BLaER1 (cell line): ENCODE results near the gene ST7.
"Not testable (repeated sequence)": the region's sequence is repeated elsewhere in the genome, so short reads cannot be mapped to it uniquely, and the experiment has no call there.

ENCODE experiments used
- H3K27ac ChIP-seq: shearing (Covaris generic); formaldehyde crosslinking; 2 replicates; pipeline ENCODE4 v1.8.1; 2022
- H3K27me3 ChIP-seq: shearing (Covaris generic); formaldehyde crosslinking; 2 replicates; pipeline ENCODE4 v1.8.1; 2022
- H3K36me3 ChIP-seq: shearing (Covaris generic); formaldehyde crosslinking; 2 replicates; pipeline ENCODE4 v1.8.1; 2022
- H3K4me1 ChIP-seq: shearing (Covaris generic); formaldehyde crosslinking; 2 replicates; pipeline ENCODE4 v1.8.1; 2022
- H3K4me2 ChIP-seq: shearing (Covaris generic); formaldehyde crosslinking; 2 replicates; pipeline ENCODE4 v1.8.1; 2022
- H3K4me3 ChIP-seq: shearing (Covaris generic); formaldehyde crosslinking; 2 replicates; pipeline ENCODE4 v1.8.1; 2022
- H3K9ac ChIP-seq: shearing (Covaris generic); formaldehyde crosslinking; 2 replicates; pipeline ENCODE4 v1.8.1; 2022
- H3K9me3 ChIP-seq: shearing (Covaris generic); formaldehyde crosslinking; 2 replicates; pipeline ENCODE4 v1.8.1; 2022
- H4K20me1 ChIP-seq: shearing (Covaris generic); formaldehyde crosslinking; 2 replicates; pipeline ENCODE4 v1.8.1; 2022
- Cebpa-rat ChIP-seq: shearing (Covaris generic); IDR thresholded peaks from 2 replicates; pipeline ENCODE4 v1.8.1; 2022

ST7 gene

DNA sequence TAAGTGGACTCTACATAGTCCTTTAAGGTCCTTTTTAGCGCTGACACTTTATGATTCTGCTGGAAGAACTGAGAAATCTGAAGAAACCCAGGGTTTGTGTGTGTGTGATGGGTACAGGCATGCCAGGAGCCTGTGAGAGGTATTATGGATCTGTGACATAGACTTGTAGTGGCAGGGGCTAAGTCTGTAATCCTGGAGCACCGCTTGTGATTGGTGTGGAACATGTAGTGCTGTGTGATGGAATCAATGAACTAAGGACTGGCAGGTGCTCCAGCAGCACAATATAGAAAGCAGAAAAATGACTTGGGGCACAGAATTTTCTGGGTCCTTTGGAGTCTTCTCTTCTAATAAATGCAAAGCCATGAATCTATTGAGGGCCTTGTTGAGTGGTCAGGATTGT is 163.9 kb downstream of the ST7 start:
- TF ChIP-seq Cebpa-rat = no peak
- Histone ChIP-seq H3K9ac (no peak overlapping the region), H3K36me3 (no peaks in the 10 kb centered on the region), H3K4me2 (no peak overlapping the region), H3K4me3 (no peak overlapping the region), H3K27ac (no peak overlapping the region), H3K27me3 (no peaks in the 10 kb centered on the region), H3K9me3 (no peaks in the 10 kb centered on the region), H4K20me1 (no peaks in the 10 kb centered on the region), H3K4me1 (no peaks in the 10 kb centered on the region)

DNA sequence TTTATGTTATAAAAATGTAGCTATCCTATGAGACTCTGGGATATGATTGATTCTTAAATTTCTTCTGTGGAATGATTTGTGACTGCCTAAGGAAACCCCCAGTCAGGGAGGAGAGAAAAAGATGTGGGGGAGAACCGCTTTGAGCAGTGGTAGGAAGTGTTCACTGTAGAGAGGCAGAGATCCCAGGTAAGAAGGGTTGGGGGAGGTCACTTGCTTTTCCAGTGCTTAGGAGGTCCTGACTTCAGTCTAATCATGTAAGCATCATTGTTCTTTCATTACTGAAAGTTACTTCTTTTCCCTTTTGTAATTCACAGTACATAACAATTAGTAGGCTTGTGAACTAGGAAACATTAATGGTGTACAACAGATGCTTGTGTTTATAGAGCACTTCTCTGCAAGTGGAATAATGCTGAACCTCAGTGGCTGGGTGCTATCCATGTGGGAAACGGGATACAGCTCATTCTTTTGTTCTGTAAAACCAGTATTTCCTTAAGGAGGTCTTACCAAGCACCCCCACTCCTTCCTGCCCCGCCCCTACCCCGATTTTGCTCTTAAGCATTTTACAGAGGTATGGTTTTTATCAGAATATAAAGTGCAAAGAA is 165.4 kb downstream of the ST7 start:
- no peaks in the 10 kb centered on the region for H3K36me3 ChIP-seq
- no peak overlapping the region for H3K27ac ChIP-seq
- no peak overlapping the region for H3K4me2 ChIP-seq
- TF ChIP-seq Cebpa-rat = no peak
- no peak overlapping the region for H3K4me3 ChIP-seq
- no peaks in the 10 kb centered on the region for H3K27me3 ChIP-seq
- no peaks in the 10 kb centered on the region for H3K9me3 ChIP-seq
- H3K4me1 ChIP-seq = no peaks in the 10 kb centered on the region
- no peak overlapping the region for H3K9ac ChIP-seq
- H4K20me1 ChIP-seq = no peaks in the 10 kb centered on the region

DNA sequence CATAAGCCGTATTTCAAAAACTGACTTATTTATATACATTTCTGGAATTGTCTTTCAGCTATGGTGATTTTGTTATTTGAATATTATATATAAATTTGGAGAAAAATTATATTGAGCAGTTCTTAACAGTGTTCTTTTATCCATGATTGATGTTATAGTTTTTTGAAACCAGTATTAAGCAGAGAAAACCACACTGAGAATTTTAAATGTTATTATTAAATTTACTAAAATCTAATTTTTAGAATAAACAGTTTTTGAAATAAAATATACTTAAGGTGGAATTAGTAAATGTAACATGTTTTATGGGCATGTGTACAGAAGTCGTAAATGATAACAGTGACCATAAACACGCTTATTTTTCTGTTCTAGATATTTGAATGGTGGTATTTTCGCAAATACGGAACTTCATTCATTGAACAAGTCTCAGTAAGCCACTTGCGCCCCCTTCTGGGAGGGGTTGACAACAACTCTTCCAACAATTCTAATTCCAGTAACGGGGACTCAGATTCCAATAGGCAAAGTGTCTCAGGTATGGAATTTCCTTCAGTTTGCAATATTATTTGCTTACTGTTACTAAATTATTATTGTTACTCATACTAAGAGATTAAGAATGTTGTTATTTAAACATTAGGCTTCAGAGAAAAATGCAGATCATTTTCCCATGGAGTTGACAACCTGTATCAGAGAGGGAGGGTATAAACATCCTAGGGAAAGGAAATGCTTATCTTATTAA is 166.1 kb downstream of the ST7 start:
- H3K9me3 ChIP-seq = no peaks in the 10 kb centered on the region
- H3K27ac ChIP-seq = no peak overlapping the region
- no peaks in the 10 kb centered on the region for H3K36me3 ChIP-seq
- H3K27me3 ChIP-seq = no peaks in the 10 kb centered on the region
- H4K20me1 ChIP-seq = no peaks in the 10 kb centered on the region
- H3K4me2 ChIP-seq = no peak overlapping the region
- no peak overlapping the region for H3K4me3 ChIP-seq
- no peaks in the 10 kb centered on the region for H3K4me1 ChIP-seq
- TF ChIP-seq Cebpa-rat = no peak
- no peak overlapping the region for H3K9ac ChIP-seq

DNA sequence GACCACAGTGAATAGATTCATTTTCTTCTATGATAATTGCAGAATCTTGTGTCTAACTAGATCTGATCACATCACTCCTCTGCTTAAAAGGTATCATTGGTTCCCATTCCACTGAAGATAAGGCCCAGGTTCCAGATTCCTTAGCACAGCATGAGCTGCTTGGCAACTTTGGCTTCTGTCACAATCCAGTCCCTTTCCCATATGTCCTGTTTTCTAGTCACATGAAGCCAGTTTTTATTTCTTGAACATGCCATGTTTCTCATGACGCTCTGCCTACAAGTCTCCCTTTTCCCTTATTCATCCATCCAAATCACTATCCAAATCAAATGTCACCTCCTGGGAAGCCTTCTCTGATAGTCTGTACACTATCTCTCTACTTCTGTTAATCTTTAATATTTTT is 167.0 kb downstream of the ST7 start:
- H3K4me3 ChIP-seq, H3K36me3 ChIP-seq, H3K4me1 ChIP-seq, H3K27me3 ChIP-seq, H3K27ac ChIP-seq, H3K9ac ChIP-seq, H4K20me1 ChIP-seq, H3K9me3 ChIP-seq, H3K4me2 ChIP-seq: not testable (repeated sequence)

DNA sequence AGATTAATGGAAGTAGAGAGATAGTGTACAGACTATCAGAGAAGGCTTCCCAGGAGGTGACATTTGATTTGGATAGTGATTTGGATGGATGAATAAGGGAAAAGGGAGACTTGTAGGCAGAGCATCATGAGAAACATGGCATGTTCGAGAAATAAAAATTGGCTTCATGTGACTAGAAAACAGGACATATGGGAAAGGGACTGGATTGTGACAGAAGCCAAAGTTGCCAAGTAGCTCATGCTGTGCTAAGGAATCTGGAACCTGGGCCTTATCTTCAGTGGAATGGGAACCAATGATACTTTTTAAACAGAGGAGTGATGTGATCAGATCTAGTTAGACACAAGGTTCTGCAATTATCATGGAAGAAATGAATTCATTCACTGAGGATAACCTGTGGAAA is 168.7 kb downstream of the ST7 start:
- H3K9ac ChIP-seq, H3K4me1 ChIP-seq, H3K4me2 ChIP-seq, H4K20me1 ChIP-seq, H3K27ac ChIP-seq, H3K27me3 ChIP-seq, H3K4me3 ChIP-seq, H3K9me3 ChIP-seq, H3K36me3 ChIP-seq: not testable (repeated sequence)

DNA sequence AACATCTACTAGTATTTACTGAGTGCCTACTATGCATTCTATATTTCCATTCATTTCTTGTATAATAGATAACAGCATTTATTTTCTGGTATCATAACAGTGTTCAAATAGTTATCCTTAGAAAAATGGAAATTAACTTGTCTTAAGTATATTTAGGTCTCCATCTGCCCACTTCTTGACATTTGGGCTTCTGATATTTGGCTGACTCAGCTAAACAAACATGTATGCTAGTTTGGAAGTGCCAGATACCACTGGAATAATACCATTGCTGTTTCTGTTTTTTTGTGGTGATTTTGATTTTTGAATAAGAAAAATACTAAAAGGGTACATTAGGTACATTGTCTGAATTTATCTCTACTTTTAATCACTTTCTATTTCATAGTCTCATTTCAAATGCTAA is 169.2 kb downstream of the ST7 start:
- Histone ChIP-seq H3K27me3 (no peaks in the 10 kb centered on the region), H3K4me2 (no peak overlapping the region), H3K27ac (no peak overlapping the region), H3K36me3 (no peaks in the 10 kb centered on the region), H3K9ac (no peak overlapping the region), H4K20me1 (no peaks in the 10 kb centered on the region), H3K4me3 (no peak overlapping the region), H3K4me1 (no peaks in the 10 kb centered on the region), H3K9me3 (no peaks in the 10 kb centered on the region)
- no peak for TF ChIP-seq Cebpa-rat

DNA sequence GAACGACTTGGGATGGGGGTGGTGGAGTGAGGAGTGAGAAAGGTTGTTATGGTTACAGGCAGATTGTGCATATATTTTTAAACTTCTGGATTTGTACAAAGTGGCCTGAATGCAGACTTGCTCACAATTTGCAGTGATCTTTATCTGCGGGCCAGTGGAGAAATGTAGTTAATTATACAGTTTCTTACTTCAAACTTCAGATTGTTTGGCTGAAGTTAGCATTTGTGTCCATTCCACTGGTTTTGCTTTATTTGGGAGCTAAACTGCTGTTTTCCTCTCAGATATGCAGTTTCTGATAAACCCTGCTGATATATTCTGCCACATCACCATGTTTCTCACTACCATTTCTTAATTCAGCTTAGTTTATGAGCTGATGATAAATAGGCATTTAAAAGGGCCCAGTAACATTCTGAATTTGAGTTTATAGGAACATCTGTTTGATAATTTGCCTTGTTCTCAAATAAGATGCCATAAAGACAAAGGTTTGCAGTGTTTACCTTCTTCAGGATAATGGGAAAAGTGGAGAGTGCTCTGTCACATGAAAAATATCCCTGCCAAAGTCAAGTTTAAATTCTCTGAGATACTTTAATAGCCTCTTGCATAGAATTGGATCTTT is 170.1 kb downstream of the ST7 start:
- Histone ChIP-seq H4K20me1 (no peaks in the 10 kb centered on the region), H3K4me2 (no peak overlapping the region), H3K4me1 (no peaks in the 10 kb centered on the region), H3K9ac (no peak overlapping the region), H3K27me3 (no peaks in the 10 kb centered on the region), H3K36me3 (no peaks in the 10 kb centered on the region), H3K27ac (no peak overlapping the region), H3K4me3 (no peak overlapping the region), H3K9me3 (no peaks in the 10 kb centered on the region)
- TF ChIP-seq Cebpa-rat = no peak

DNA sequence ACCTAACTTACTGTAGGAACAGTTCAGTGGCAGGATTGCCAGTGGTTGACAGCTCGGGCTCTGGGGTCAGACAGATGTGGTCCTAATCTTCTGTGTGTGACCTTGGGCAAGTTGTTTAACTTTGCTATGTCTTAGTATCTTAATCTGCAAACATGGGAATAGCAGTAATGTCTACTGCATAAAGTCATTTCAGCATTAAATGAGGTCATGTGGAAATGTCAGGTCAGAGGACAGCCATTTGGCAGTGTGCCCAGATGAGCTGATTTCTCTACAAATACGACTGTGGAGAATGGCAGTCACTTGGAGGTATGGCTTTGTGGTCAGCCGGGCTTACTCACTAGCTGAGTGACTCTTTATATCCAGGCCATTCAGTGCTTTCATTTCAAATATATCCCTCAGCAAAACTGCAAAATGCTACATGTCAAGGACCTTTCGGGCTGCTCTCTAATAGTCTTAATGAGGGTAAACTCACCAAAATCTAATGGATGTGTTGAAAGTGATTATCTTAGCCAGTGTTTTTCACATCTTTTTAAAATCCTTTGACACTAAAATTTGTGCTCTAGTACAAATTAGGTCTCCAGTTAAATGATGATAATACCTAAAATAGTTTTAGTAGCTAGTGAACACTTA is 171.4 kb downstream of the ST7 start:
- Histone ChIP-seq H3K36me3 (no peaks in the 10 kb centered on the region), H3K9me3 (no peaks in the 10 kb centered on the region), H3K27ac (no peak overlapping the region), H4K20me1 (no peaks in the 10 kb centered on the region), H3K27me3 (no peaks in the 10 kb centered on the region), H3K4me3 (no peak overlapping the region), H3K4me2 (no peak overlapping the region), H3K4me1 (no peaks in the 10 kb centered on the region), H3K9ac (no peak overlapping the region)
- no peak for TF ChIP-seq Cebpa-rat

DNA sequence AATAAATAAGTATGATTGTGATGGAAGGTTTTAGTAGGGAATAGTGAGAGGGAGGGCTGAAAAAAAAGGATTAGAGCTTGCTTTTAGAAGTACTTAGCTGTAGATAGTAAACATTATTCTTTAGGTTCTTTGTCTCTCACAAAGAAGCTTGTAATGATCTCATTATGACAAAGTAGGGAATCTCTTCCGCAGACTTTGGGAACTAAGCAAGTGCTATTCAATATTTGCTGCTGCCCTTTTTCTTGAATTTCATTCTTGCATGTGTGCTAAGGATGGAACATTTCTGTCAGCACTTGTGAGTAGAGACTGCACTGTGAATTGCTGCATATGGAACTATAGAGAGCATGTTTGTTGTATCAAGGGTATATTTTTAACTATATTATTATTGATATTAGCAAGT is 173.4 kb downstream of the ST7 start:
- Histone ChIP-seq H3K9ac (no peak overlapping the region), H3K36me3 (no peaks in the 10 kb centered on the region), H3K27ac (no peak overlapping the region), H3K4me1 (no peaks in the 10 kb centered on the region), H3K4me2 (no peak overlapping the region), H3K4me3 (no peak overlapping the region), H3K9me3 (no peaks in the 10 kb centered on the region), H3K27me3 (no peaks in the 10 kb centered on the region), H4K20me1 (no peaks in the 10 kb centered on the region)
- TF ChIP-seq Cebpa-rat = no peak

DNA sequence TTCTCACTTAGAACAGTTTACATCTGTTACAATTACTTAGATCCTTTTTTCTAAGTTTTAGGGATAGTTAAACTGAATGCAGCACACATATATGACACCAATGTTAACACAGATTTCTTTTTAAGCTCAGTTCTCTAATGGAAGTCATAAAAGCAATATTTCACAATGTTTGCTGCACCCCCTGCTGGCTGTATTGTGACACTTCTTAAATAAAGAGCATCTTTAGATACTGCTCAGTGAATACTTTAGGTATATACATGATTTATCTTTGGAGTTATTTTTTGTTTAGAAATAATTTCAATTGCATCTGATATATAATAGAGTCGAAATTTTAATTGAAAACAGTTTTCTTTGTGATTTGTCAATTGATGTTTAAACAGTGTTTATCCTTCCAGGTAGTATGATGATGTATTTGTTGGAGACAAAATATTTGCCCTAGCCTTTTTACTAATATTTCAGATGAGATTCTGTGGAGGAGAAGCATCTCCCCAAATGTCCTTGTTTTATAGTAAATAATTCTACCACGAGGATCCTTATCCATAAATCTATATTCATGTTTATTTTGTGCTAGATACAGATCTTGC is 174.4 kb downstream of the ST7 start:
- Histone ChIP-seq H3K9me3 (no peaks in the 10 kb centered on the region), H3K27me3 (no peaks in the 10 kb centered on the region), H4K20me1 (no peaks in the 10 kb centered on the region), H3K36me3 (no peaks in the 10 kb centered on the region), H3K4me1 (no peaks in the 10 kb centered on the region), H3K27ac (no peak overlapping the region), H3K4me2 (no peak overlapping the region), H3K4me3 (no peak overlapping the region), H3K9ac (no peak overlapping the region)
- TF ChIP-seq Cebpa-rat = no peak
